ENCODE data around the gene GCAT.
A peak's percentile ranks its signal among the peaks of the same experiment; 100 is the strongest.

GCAT gene

DNA sequence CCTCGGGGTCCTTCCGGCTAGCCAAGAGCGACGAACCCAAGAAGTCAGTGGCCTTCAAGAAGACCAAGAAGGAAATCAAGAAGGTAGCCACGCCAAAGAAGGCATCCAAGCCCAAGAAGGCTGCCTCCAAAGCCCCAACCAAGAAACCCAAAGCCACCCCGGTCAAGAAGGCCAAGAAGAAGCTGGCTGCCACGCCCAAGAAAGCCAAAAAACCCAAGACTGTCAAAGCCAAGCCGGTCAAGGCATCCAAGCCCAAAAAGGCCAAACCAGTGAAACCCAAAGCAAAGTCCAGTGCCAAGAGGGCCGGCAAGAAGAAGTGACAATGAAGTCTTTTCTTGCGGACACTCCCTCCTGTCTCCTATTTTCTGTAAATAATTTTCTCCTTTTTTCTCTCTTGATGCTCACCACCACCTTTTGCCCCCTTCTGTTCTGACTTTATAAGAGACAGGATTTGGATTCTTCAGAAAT, 1.9 kb upstream of the GCAT start:
- peak overlapping the region; percentile 57 for H3K4me3 ChIP-seq (ENCODE audit: low read length)
- no peak for DNase-seq (ENCODE audit: low read depth, low spot score)

DNA sequence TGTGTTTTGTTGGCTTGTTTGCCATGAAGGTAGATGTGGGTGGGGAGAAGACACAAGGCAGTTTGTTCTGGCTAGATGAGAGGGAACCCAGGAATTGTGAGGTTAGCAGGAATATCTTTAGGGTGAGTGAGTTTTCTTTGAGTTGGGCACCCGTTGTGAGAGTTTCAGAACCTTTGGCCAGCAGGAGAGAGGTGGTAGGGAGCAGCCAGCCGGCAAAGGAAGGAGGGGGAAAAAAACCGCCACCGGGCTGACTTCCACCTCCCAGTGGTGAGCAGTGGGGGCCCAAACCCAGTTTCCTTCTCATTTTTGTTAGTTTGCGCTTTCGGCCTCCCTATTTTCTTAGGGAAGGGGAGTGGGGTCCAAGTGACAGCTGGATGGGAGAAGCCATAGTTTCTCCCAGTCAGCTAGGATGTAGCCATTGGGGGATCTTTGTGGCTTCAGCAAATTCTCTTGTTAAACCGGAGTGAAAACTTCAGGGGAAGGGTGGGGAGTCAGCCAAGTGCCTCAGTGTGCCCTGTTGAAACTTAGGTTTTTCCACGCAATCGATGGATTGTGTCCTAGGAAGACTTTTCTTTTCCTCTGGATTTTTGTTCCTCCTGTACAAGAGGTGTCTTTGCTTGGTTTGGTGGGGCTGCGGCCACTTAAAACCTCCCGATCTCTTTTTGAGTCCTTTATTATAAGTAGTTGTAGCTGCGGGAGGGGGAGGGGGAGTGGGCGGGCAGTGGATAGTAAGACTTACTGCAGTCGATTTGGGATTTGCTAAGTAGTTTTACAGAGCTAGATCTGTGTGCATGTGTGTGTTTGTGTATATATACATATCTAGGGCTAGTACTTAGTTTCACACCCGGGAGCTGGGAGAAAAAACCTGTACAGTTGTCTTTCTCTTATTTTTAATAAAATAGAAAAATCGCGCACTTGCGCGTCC, 1.1 kb upstream of the GCAT start:
- no peak for DNase-seq (ENCODE audit: low read depth, low spot score)

DNA sequence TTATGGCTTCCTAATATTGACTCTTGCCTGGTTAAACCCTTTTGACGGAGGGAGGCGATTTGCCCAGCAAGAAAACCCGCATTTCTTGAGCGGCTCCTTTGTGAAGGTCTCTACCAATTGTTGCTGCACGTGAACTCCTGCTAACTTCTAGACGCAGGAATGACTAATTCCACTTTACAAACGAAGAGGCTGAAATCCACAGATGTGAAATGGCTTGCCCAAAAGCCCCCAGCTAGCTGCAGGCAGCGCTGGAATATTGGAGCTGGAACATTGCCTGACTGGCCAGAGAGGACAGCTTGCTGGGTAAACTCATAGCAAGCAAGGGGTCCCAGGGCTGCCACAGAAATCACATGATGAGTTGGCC, 542 bp downstream of the GCAT start:
- no peak for DNase-seq (ENCODE audit: low read depth, low spot score)

More for the DNA sequence above, 1.1 kb upstream of the GCAT start:
- peak overlapping the region; percentile 87 for H3K4me3 ChIP-seq (ENCODE audit: low read length)

DNA sequence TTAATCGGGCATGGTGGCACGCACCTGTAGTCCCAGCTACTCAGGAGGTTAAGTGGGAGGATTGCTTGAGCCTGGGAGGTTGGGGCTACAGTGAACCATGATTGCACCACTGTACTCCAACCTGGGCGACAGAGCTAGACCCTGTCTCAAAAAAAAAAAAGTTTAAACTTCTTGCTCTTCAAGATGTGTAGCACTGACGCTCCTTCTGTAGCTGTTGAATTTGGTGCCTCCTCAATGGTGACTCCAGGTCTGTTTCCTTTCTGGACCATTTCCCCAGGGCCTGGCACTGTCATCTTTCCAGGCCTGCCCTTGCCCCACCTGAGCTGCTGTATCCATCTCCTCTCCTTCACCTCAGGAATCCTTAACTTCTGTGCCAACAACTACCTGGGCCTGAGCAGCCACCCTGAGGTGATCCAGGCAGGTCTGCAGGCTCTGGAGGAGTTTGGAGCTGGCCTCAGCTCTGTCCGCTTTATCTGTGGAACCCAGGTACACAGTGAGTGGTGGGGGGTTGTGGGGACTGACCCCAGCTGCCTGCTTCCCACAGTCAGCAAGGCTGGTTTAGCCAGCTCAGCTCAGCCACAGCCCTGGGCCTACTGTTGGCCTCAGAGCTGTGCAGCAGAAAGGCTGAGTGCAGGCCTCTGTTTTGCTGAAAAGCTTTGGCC, 2.1 kb downstream of the GCAT start:
- DNase-seq (ENCODE audit: low read depth, low spot score): no peak
- H3K4me3 ChIP-seq (ENCODE audit: low read length): no peak overlapping the region

More for the DNA sequence above, 542 bp downstream of the GCAT start:
- H3K4me3 ChIP-seq (ENCODE audit: low read length): peak overlapping the region; percentile 87

DNA sequence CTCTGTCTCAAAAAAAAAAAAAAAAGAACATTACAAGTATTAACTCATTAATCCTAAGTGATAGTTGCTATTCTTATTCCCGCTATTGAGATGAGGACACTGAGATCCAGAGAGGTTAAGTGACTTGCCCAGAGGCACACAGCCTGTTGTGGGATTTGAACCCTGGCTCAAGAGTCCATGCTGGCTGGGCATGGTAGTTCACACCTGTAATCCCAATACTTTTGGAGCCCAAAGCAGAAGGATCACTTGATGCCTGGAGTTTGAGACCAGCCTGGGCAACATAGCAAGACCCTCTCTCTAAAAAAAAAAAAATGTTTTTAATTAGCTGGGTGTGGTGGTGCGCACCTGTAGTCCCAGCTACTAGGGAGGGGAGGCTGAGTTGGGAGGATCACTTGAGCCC, 4.1 kb downstream of the GCAT start:
- H3K4me3 ChIP-seq (ENCODE audit: low read length): no peak overlapping the region
- DNase-seq (ENCODE audit: low read depth, low spot score): no peak

DNA sequence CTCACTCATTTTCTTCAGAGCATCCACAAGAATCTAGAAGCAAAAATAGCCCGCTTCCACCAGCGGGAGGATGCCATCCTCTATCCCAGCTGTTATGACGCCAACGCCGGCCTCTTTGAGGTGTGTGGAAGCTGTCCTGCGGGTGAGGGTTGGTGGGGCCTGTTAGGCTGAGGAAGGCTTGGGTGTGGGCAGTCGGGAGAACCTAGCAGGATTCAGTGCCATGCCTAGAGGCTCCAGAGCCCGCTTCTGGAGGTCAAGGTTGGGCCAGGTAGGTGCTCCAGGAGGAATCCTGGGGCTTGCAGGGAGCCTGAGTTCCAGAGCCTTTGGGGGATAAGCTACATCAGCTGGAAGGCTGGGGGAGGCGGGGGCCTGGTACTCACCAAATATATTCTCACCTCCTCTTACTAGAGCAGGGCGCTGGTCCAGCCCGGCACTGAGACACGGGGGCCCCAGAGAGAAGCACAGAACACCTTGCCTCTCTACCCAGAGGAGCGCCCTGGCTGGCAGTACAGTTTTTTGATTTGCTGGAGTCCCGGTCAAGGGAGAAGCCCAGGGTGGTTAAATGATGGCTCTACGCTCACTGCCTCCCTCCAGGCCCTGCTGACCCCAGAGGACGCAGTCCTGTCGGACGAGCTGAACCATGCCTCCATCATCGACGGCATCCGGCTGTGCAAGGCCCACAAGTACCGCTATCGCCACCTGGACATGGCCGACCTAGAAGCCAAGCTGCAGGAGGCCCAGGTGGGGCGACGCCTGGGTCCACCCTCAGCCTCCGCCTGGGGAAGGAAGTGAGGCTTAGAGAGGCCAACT, 5.3 kb downstream of the GCAT start:
- DNase-seq (ENCODE audit: low read depth, low spot score): no peak
- no peak overlapping the region for H3K4me3 ChIP-seq (ENCODE audit: low read length)

DNA sequence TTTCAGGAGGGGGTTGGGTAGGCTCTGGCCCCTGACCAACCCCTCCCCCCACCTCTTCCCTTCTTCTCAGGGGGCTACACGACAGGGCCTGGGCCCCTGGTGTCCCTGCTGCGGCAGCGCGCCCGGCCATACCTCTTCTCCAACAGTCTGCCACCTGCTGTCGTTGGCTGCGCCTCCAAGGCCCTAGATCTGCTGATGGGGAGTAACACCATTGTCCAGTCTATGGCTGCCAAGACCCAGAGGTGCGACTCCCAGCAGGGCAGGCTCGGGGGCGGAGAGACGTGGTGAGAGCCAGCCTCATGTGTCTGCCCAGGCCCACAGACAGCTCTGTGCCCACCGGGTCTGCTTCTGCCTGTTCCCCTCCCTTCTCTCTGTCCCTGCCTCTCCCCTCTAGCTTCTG, 7.9 kb downstream of the GCAT start:
- DNase-seq (ENCODE audit: low read depth, low spot score): no peak
- no peak overlapping the region for H3K4me3 ChIP-seq (ENCODE audit: low read length)

DNA sequence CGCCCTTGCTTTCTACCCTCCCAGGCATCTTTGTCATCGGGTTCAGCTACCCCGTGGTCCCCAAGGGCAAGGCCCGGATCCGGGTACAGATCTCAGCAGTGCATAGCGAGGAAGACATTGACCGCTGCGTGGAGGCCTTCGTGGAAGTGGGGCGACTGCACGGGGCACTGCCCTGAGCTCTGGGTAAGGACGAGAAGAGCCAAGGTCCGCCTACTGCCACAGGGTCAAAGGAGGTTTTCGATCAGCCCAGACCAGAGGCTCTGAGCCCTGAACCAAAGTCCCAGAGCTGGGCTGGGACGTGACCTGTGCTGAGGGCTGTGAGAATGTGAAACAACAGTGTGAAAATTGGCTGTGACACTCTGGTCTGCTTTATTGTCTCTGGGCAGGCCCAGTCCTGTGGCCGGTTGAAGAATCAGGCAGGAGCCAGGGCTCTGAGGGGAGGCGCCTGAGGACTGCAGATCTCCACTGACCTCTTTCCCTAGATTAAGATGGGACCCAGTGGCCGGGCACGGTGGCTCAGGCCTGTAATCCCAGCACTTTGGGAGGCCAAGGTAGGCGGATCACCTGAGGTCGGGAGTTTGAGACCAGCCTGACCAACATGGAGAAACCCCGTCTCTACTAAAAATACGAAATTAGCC, 8.9 kb downstream of the GCAT start:
- DNase-seq (ENCODE audit: low read depth, low spot score): no peak
- H3K4me3 ChIP-seq (ENCODE audit: low read length): no peak overlapping the region

DNA sequence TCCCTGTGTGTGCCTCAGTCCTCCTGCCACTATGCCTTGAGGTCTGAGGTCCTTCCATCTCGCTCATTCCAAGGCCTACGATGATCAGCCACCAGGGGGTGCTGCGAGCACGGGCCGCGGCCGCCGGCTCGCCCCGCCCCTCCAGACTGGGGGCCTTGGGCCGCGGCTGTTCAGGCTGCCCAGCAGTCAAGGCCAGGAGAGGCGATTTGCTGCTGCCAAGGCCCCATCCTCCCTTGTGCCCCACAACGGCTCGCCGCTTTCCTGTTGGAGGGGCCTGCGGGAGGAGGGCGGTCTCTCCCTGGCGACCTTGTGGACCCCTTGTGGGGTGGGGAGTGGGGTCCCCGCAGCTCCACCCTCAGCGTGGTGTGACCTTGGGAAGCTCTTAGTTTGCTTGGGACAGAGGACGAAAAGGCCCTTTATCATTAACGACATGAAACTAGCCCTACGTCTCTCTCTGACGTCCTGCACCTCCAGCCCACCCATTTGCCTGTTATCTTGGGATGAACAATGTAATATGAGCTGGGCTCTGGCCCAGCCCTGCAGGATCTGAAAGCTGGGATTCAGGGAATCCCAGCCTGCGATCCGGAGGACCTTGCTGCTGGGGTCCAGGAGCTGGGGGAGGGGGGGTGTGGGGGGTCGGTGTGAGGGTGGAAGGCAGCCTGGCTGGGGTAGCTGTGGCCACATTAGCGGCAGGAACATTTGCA, 10.1 kb downstream of the GCAT start:
- DNase-seq (ENCODE audit: low read depth, low spot score): no peak
- H3K4me3 ChIP-seq (ENCODE audit: low read length): peak overlapping the region; percentile 15; the same call in 1 of the 2 replicates

DNA sequence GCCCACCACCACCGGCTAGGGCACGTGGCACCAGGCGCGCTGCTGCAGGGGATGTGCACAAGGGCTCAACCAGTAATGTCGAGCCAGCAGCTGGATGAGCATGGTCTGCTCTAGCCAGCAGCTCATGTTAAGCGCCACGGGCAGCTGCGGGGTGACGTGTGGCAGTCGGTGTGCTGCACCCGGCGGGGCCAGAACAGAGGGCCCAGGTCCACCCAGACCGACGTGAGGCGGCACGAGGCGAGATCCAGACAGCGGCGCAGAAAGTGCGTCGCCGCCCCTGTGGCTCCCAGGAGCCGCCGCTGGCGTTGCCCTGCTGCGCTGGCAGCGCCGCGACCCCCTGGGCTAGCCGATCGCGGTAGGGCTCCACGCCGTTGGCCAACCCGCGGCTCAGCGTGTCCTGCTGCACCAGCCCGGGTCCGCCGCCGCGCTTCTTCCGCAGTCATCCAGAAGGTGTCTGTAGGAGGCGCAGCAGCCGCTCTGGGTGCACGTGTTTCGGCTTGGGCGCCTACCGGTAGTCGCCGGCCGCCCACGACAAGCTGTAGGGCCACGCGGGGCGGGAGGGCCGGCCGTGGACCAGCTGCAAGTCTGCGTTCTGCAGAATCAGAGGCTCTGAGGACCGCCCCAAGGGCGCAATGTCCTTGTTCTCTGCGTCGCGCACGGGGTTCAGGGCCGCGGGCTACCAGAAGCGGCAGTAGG, 10.8 kb downstream of the GCAT start:
- H3K4me3 ChIP-seq (ENCODE audit: low read length): peak overlapping the region; percentile 18
- DNase-seq (ENCODE audit: low read depth, low spot score): no peak

DNA sequence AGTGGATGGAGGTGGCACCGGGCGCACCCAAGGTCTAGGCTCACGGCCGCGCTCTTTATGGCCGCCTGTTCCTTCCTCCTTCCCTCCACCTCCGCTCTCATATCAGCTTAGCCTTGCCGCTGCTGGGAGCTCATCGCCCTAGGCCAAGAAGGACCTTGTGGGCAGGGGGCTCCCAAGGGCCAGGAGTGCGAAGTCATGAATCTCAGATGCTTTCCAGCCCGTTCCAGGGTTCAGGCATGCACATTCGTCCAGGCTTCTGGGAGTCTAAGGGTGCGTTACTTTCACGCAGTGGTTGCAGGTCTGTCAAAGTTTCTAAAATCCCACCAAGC, 11.3 kb downstream of the GCAT start:
- no peak overlapping the region for H3K4me3 ChIP-seq (ENCODE audit: low read length)
- no peak for DNase-seq (ENCODE audit: low read depth, low spot score)

DNA sequence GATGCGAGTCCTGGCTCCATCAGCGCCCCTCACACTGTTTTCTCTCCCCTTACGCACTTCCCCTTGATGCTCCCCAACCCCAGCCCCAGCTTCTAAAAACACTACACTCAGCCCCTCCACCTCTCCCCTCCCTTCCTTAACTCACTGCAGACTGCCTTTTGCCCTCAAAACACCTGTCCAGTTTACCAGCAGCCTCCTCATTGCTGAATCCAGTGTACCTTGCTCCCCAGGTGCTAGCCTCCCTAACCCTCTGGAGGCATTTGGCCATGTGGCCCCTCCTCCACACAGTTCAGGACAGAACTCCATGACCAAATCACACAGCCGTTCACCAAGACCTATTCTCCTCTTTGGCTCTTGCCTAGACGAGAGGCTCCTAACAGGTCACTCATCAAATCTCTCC, 12.6 kb downstream of the GCAT start:
- no peak overlapping the region for H3K4me3 ChIP-seq (ENCODE audit: low read length)
- DNase-seq (ENCODE audit: low read depth, low spot score): no peak

DNA sequence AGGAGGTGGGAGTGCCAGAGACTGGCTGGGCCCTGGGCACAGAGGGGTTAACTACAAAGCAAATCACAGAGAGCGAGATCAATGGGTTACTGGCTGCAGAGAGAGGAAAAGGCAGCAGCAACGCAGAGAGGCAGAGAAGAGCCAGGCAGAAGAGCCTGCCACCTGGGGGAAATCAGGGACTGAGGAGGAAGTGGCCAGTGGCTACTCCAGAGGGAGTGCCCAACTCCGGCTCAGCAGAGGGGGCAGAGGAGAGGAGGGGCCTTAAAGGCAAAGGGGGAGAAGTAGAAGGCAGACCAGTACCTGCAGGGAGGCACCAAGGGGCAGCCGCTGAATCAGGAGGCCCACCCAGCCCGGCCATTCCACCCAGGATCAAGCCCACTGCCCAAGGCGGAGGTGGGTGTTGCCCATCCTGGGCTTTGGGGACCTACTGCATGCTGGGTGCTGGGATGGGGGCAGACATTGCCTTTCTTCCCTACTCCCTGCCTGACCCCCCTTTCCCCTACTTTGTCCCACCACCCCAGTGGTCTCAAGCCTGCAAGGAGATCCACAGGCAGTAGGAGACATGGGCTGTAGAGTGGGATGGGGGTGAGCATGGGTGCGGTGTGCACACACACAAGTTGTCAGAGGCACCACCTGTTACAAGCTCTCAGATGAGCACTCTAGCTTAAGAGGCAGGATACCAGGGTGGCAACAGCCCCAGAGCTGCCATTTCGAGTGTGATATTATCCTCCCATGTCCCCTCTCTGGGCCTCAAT, 14.5 kb downstream of the GCAT start:
- H3K4me3 ChIP-seq (ENCODE audit: low read length): no peak overlapping the region
- DNase-seq (ENCODE audit: low read depth, low spot score): no peak

DNA sequence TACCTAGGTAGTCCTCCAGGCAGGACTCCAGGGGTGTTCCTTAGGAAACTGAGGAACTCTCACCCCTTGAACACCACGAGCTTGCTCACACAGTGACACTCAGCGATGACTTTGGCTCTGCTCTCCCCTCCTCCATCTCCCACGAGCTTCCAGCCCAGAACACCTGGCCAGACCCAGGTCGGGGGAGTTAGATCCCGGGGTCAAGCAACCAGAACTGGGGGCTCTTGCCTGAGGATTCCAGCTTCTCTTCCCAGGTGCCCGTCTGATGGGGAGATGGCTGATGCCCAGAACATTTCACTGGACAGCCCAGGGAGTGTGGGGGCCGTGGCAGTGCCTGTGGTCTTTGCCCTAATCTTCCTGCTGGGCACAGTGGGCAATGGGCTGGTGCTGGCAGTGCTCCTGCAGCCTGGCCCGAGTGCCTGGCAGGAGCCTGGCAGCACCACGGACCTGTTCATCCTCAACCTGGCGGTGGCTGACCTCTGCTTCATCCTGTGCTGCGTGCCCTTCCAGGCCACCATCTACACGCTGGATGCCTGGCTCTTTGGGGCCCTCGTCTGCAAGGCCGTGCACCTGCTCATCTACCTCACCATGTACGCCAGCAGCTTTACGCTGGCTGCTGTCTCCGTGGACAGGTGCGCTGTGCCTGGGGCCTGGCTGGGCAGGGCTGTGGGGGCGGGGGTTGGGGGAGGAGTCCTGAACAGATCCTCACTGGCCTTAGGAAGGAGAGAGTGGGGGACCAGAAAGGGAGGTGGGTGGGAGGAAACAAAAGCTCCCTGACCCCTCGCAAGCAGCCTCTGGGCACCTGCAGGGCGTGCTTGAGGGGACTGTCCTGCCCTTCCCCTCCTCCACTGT, 15.6 kb downstream of the GCAT start, which contains the start of gene GALR3:
TSS of gene GALR3 (plus strand) at position 249 of the 852 bp plus-strand sequence. CDS start at position 274, 25 bp downstream.
- H3K4me3 ChIP-seq (ENCODE audit: low read length): no peak within 1 kb of the TSS
- no peak for DNase-seq (ENCODE audit: low read depth, low spot score)

DNA sequence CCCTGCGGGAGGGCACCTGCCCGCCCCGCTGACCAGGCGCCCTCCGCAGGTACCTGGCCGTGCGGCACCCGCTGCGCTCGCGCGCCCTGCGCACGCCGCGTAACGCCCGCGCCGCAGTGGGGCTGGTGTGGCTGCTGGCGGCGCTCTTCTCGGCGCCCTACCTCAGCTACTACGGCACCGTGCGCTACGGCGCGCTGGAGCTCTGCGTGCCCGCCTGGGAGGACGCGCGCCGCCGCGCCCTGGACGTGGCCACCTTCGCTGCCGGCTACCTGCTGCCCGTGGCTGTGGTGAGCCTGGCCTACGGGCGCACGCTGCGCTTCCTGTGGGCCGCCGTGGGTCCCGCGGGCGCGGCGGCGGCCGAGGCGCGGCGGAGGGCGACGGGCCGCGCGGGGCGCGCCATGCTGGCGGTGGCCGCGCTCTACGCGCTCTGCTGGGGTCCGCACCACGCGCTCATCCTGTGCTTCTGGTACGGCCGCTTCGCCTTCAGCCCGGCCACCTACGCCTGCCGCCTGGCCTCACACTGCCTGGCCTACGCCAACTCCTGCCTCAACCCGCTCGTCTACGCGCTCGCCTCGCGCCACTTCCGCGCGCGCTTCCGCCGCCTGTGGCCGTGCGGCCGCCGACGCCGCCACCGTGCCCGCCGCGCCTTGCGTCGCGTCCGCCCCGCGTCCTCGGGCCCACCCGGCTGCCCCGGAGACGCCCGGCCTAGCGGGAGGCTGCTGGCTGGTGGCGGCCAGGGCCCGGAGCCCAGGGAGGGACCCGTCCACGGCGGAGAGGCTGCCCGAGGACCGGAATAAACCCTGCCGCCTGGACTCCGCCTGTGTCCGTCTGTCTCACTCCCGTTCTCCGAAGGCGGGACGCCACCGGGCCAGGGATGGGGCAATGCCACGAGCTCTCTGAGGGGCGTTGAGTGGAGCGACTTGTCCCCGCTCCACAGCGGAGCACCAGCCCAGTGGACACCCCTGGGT, 17.2 kb downstream of the GCAT start:
- no peak overlapping the region for H3K4me3 ChIP-seq (ENCODE audit: low read length)
- DNase-seq (ENCODE audit: low read depth, low spot score): no peak
